Measurements from ENCODE around the gene CATSPER1. TPM values are rescaled to one million over a fixed set of nuclear protein-coding genes. Genes with fewer than 3 reads are reported as not detected.

Gene CATSPER1
- total RNA-seq, 1 donor from 2014 or later, result not detected

- no peak overlapping the region for H3K4me3 Mint-ChIP-seq (ENCODE audit: unreplicated experiment)
- DNase-seq (ENCODE audit: low spot score), result no peak
- peaks cover 8% of the 10 kb centered on the region for H3K27me3 Mint-ChIP-seq (ENCODE audit: unreplicated experiment)
- H3K27ac Mint-ChIP-seq (ENCODE audit: unreplicated experiment), result no peak overlapping the region
- H3K4me1 Mint-ChIP-seq (ENCODE audit: unreplicated experiment), result no peaks in the 10 kb centered on the region
- TF ChIP-seq, protein P1, sequence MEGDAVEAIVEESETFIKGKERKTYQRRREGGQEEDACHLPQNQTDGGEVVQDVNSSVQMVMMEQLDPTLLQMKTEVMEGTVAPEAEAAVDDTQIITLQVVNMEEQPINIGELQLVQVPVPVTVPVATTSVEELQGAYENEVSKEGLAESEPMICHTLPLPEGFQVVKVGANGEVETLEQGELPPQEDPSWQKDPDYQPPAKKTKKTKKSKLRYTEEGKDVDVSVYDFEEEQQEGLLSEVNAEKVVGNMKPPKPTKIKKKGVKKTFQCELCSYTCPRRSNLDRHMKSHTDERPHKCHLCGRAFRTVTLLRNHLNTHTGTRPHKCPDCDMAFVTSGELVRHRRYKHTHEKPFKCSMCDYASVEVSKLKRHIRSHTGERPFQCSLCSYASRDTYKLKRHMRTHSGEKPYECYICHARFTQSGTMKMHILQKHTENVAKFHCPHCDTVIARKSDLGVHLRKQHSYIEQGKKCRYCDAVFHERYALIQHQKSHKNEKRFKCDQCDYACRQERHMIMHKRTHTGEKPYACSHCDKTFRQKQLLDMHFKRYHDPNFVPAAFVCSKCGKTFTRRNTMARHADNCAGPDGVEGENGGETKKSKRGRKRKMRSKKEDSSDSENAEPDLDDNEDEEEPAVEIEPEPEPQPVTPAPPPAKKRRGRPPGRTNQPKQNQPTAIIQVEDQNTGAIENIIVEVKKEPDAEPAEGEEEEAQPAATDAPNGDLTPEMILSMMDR (IDR thresholded peaks at IDR 0.05; ENCODE audit: unreplicated experiment), result no peak
- peaks cover 4% of the 10 kb centered on the region for H3K36me3 Mint-ChIP-seq (ENCODE audit: low read depth, unreplicated experiment)
- H3K9me3 Mint-ChIP-seq (ENCODE audit: unreplicated experiment), result no peaks in the 10 kb centered on the region
These were observed 10.1 kb downstream of the CATSPER1 start for GRCh38 chr11:66015936-66016792.

- no peak for DNase-seq (ENCODE audit: low spot score)
- Mint-ChIP-seq H3K27ac (ENCODE audit: unreplicated experiment) (no peak overlapping the region), H3K4me1 (ENCODE audit: unreplicated experiment) (no peaks in the 10 kb centered on the region), H3K27me3 (ENCODE audit: unreplicated experiment) (peaks cover 11% of the 10 kb centered on the region), H3K9me3 (ENCODE audit: unreplicated experiment) (no peaks in the 10 kb centered on the region), H3K4me3 (ENCODE audit: unreplicated experiment) (no peak overlapping the region), H3K36me3 (ENCODE audit: low read depth, unreplicated experiment) (peaks cover 4% of the 10 kb centered on the region)
- TF ChIP-seq, protein P1 (IDR thresholded peaks at IDR 0.05; ENCODE audit: unreplicated experiment), result no peak
These were observed 10.8 kb downstream of the CATSPER1 start for GRCh38 chr11:66015454-66015881.

- peaks cover 14% of the 10 kb centered on the region for H3K27me3 Mint-ChIP-seq (ENCODE audit: unreplicated experiment)
- TF ChIP-seq, protein P1 (IDR thresholded peaks at IDR 0.05; ENCODE audit: unreplicated experiment), result no peak
- no peak overlapping the region for H3K27ac Mint-ChIP-seq (ENCODE audit: unreplicated experiment)
- H3K9me3 Mint-ChIP-seq (ENCODE audit: unreplicated experiment), result no peaks in the 10 kb centered on the region
- H3K36me3 Mint-ChIP-seq (ENCODE audit: low read depth, unreplicated experiment), result peaks cover 4% of the 10 kb centered on the region
- no peaks in the 10 kb centered on the region for H3K4me1 Mint-ChIP-seq (ENCODE audit: unreplicated experiment)
- peak overlapping the region; percentile 30 for H3K4me3 Mint-ChIP-seq (ENCODE audit: unreplicated experiment)
- no peak for DNase-seq (ENCODE audit: low spot score)
These were observed 11.3 kb downstream of the CATSPER1 start for GRCh38 chr11:66014804-66015453.

DNA sequence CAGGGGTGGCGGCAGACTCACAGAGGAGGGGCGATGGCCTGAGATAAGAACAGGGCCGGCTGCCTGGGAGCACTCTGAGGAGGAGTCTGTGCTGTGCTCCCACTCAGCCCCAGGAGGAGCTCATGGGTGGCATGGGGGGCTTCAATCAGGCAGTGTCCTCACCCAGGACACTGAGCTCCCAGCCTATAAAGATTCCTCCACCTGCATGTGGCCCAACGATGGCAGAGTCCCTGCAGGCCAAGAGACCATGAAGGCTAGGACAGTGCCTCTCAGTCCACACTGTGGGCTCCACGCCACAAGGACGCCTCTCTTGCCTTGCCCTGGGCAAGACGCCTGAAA is 12.5 kb downstream of the CATSPER1 start:
- H3K36me3 Mint-ChIP-seq (ENCODE audit: low read depth, unreplicated experiment), result peaks cover 4% of the 10 kb centered on the region
- no peak overlapping the region for H3K27ac Mint-ChIP-seq (ENCODE audit: unreplicated experiment)
- H3K4me1 Mint-ChIP-seq (ENCODE audit: unreplicated experiment), result peaks cover 2% of the 10 kb centered on the region
- no peaks in the 10 kb centered on the region for H3K9me3 Mint-ChIP-seq (ENCODE audit: unreplicated experiment)
- peaks cover 14% of the 10 kb centered on the region for H3K27me3 Mint-ChIP-seq (ENCODE audit: unreplicated experiment)
- no peak for DNase-seq (ENCODE audit: low spot score)
- TF ChIP-seq, protein P1 (IDR thresholded peaks at IDR 0.05; ENCODE audit: unreplicated experiment), result no peak
- H3K4me3 Mint-ChIP-seq (ENCODE audit: unreplicated experiment), result no peak overlapping the region
